ENCODE measurements around the gene ASXL1. TPM values are rescaled to one million over a fixed set of nuclear protein-coding genes. Genes with fewer than 3 reads are reported as not detected.

The ASXL1 gene
- total RNA-seq, 1 experiment from 2014 or later, result 49.7 TPM

GRCh38 chr20:32440069-32440757, 82.1 kb downstream of the ASXL1 start:
- no peak for DNase-seq (ENCODE audit: low spot score)

- DNase-seq (ENCODE audit: low spot score), result no peak
Measured at GRCh38 chr20:32440758-32441078, 82.6 kb downstream of the ASXL1 start.

GRCh38 chr20:32441638-32442037, 83.5 kb downstream of the ASXL1 start:
- no peak for DNase-seq (ENCODE audit: low spot score)

- no peak for DNase-seq (ENCODE audit: low spot score)
Measured at GRCh38 chr20:32442630-32443373, 84.7 kb downstream of the ASXL1 start.

DNA sequence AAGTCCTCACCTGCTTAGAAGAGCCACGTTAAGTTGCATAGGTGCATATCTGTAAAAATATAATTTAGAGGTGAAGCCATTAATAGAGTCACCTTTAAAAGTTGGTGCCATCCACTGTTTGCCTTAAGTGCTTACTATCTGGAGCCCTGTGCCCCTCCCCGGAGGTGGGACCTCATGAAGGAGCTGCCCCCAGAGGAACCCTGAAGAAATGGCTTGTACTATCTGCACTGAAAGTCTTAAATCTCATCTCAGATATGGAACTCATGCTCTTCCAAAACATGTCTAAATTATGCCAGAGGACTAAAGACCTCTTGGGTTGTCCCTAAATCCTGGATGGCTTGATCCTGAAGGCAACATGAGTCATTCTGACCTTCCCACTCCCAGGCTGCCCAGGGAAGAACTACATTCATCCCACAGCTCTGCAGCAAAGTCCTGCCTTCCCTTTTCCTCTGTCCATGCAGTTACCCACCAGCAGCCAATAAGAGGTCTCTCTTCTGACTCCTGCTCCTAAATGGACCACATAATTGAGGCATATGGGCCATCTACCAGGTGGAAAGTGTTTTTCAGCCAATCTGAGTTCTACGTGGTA, 85.3 kb downstream of the ASXL1 start:
- DNase-seq (ENCODE audit: low spot score), result no peak

- DNase-seq (ENCODE audit: low spot score), result no peak
Measured at GRCh38 chr20:32444474-32445220, 86.5 kb downstream of the ASXL1 start.

DNA sequence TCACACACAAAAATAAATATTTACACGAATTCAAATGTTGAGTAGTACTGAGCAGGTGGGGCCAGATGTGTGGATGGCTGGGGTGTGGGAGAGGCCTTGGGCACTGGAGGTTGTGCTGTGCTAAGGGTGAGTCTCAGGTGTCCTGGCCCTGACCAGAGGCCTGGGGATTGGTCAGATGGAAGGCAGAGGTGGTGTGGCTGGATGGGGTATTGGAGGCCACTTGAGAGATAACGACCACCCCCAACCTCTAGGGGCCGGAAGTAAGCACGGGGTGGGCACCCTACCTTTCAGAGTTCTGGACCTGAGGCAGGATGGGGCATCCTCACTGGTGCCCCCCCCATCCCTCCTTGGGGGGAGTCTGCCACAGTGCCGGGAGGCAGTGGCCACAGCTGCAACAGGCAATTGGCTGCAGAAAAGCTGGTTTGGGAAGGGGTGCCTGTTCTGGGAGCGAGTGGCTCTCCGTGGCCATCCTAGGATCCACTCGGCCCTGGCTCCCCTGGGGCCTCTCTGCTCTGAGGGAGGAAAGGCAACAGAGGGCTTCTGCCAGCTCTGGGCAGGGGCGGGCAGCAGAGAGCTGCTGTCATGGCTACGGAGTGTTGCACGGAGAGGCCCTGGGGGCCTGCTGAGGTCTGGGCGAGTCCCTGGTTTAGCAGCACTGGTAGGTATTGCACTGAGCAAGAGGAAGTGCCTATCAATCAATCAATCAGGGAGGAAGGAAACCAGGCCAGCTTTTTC, 87.6 kb downstream of the ASXL1 start:
- no peak for DNase-seq (ENCODE audit: low spot score)

GRCh38 chr20:32446301-32447100, 88.4 kb downstream of the ASXL1 start:
- DNase-seq (ENCODE audit: low spot score), result no peak

- no peak for DNase-seq (ENCODE audit: low spot score)
Measured at GRCh38 chr20:32447136-32448027, 89.3 kb downstream of the ASXL1 start.

GRCh38 chr20:32448306-32449056, 90.3 kb downstream of the ASXL1 start:
- no peak for DNase-seq (ENCODE audit: low spot score)

DNA sequence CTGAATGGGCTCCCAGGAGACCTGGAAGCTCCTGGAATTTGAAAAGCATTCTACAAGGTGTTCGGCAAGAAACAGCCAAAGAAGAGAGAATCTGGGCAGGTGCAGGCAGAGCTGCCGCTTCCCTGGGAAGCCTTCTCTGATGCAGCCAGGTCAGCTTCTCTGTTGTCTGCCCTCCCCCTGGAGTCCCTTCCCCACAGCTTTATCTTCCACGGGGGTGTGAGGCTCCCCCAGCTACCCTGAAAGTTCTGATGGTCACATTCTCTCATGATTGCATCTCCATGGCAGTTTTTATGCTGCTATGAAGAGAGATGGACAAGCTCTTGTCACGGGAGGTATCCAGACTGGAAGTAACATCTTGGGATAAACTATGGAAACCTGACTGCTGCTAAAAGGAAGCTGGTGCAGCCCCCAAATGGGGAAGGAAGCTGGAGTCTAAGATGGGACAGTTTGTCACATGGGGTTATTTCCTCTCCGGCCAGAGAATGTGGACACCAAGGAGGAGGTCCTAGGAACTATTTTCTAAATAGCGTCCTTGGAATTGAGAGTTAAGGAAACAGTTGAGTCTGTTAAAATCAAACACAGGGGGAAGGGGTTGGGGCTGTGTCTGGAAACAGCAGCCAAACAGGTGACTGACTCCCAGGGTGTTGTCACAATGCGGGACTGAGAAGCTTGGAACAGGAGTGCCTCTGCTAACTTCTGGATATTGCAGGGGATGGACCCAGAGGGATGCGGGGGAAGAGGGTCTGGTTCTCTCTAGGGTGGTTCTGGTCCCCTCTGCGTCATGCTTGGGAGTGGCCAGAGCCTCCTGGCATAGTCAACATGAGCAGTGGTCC, 91.1 kb downstream of the ASXL1 start:
- no peak for DNase-seq (ENCODE audit: low spot score)

GRCh38 chr20:32449890-32450401, 91.8 kb downstream of the ASXL1 start:
- no peak for DNase-seq (ENCODE audit: low spot score)

- no peak for DNase-seq (ENCODE audit: low spot score)
Measured at GRCh38 chr20:32450484-32451061, 92.4 kb downstream of the ASXL1 start.

GRCh38 chr20:32451340-32451681, 93.2 kb downstream of the ASXL1 start:
- no peak for DNase-seq (ENCODE audit: low spot score)

- DNase-seq (ENCODE audit: low spot score), result no peak
Measured at GRCh38 chr20:32451682-32452461, 93.7 kb downstream of the ASXL1 start.

GRCh38 chr20:32452776-32453466, 94.8 kb downstream of the ASXL1 start:
- DNase-seq (ENCODE audit: low spot score), result no peak
